Spinal cord (tissue), 10 donors: ENCODE results near the gene GNB1. TPM values are rescaled to one million over a fixed set of nuclear protein-coding genes. Genes with fewer than 3 reads are reported as not detected.

Source experiments
- DNase-seq, 6 donors: peaks; one replicate each; pipeline versions ENCODE4 v3.0.0 to v3.0.0-alpha.2; 2013 to 2015; ENCODE audit warnings: low spot score in 6 of 6, low read depth in 4 of 6
- H3K27ac ChIP-seq: one replicate; pipeline ENCODE4 v1.5.1; 2013; ENCODE audit warnings: low read depth, low read length, control low read depth
- H3K27me3 ChIP-seq: one replicate; pipeline ENCODE4 v1.6.1; 2013; ENCODE audit warnings: low read length; ENCODE audit not compliant: control insufficient read depth, insufficient read depth
- H3K36me3 ChIP-seq: one replicate; pipeline ENCODE4 v1.6.1; 2013; ENCODE audit warnings: low read length; ENCODE audit not compliant: control insufficient read depth, insufficient read depth
- H3K4me1 ChIP-seq: one replicate; pipeline ENCODE4 v1.6.1; 2013; ENCODE audit warnings: low read length; ENCODE audit not compliant: control insufficient read depth, insufficient read depth
- H3K4me3 ChIP-seq: one replicate; pipeline ENCODE4 v1.5.1; 2013; ENCODE audit warnings: low read depth, low read length, control low read depth
- H3K9me3 ChIP-seq: one replicate; pipeline ENCODE4 v1.6.1; 2013; ENCODE audit warnings: low read length; ENCODE audit not compliant: control insufficient read depth, insufficient read depth
- WGBS: methylation state at CpG from one replicate; pipeline ENCODE4 v1.1.5; 2013; ENCODE audit warnings: missing lambda C conversion rate; ENCODE audit not compliant: insufficient coverage; 5-methylcytosine and 5-hydroxymethylcytosine counted together
- polyA plus RNA-seq, 2 donors: library from polyadenylated mRNA; unstranded; fragments of 120-200 nt; gene quantifications; one replicate each; pipeline ENCODE4 v1.2.1, GENCODE V29; 2013; ENCODE audit not compliant: insufficient read length in 2 of 2
- total RNA-seq, 2 donors: library from RNA; depleted of rRNA in 1 of 2; stranded (reverse); fragments of 120-200 nt in 1 of 2; fragments of >200 nt in 1 of 2; gene quantifications; one replicate each; pipeline versions ENCODE4 v1.2.3 to v1.2.4, GENCODE V29; 2013 to 2014
- donor health status: healthy.

Gene GNB1
- total and polyA plus RNA-seq, 4 donors: 129 to 651 (median 436) TPM

- Histone ChIP-seq H3K4me3 (no peak overlapping the region), H3K27me3 (no peaks in the 10 kb centered on the region), H3K36me3 (no peaks in the 10 kb centered on the region), H3K4me1 (peaks cover 18% of the 10 kb centered on the region), H3K27ac (no peak overlapping the region), H3K9me3 (no peaks in the 10 kb centered on the region)
- WGBS: 62% methylated on average over 12 of the region's 16 CpGs
- DNase-seq: no peak
Observed at GRCh38 chr1:1899266-1899966, 8.5 kb upstream of the GNB1 start.

DNA sequence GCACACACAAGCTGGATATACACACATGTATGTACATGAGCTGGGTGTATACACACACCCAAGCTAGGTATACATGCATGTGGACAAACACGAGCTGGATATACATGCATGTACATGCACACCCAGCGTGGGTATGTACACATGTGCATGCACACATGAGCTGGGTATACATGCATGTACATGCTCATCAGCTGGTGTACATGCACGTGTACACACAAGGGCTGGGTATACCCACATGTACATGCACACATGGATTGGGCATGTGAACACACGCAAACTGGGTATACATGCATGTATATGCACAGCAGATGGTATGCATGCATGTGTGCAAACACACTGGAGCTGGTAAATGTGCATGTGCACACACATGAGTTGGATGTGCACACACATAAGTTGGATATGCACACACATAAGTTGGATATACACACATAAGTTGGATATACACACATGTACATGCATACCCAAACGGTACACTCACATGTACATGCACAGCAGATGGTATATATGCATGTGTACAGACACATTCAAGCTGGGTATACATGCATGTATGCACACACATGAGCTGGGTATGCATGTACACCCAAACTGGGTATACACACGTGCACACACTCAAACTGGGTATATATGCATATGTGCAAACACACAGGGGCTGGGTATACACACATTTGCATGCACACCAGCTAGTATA, 7.5 kb upstream of the GNB1 start:
- 93% methylated on average over 3 of the region's 6 CpGs for WGBS
- Histone ChIP-seq H3K4me1 (peaks cover 28% of the 10 kb centered on the region), H3K27me3 (no peaks in the 10 kb centered on the region)

GRCh38 chr1:1895456-1896336, 4.8 kb upstream of the GNB1 start:
- Histone ChIP-seq H3K4me1 (peaks cover 45% of the 10 kb centered on the region), H3K4me3 (no peak overlapping the region), H3K27ac (no peak overlapping the region), H3K27me3 (no peaks in the 10 kb centered on the region), H3K36me3 (peaks cover 17% of the 10 kb centered on the region), H3K9me3 (no peaks in the 10 kb centered on the region)
- WGBS: 85% methylated on average over 14 of the region's 14 CpGs
- no peak for DNase-seq

More for the DNA sequence above, 7.5 kb upstream of the GNB1 start:
- DNase-seq: no peak
- no peak overlapping the region for H3K4me3 ChIP-seq
- H3K9me3 ChIP-seq: no peaks in the 10 kb centered on the region
- no peak overlapping the region for H3K27ac ChIP-seq
- peaks cover 4% of the 10 kb centered on the region for H3K36me3 ChIP-seq

DNA sequence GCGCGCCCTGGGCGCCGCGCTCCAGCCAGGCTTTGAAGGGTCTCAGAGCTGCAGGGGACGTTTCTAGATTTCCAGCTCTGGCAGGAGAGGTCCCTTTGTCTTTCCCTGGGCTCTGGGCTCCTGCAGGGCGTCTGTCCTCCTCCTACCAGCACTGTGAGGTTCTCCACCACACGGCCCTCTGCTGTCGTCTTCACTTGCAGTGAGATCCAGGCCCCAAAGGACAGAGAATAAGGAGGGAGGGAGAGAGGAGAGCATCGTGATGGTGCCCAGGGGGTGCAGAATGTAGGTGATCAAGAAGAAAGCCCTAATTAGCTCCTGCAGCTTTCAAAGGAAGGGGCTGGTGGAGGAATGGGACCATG, 4.2 kb upstream of the GNB1 start:
- Histone ChIP-seq H3K36me3 (peaks cover 17% of the 10 kb centered on the region), H3K27ac (no peak overlapping the region)
- peak in 1 of 6 donors; percentile 38 for DNase-seq

GRCh38 chr1:1894354-1895059, 3.6 kb upstream of the GNB1 start:
- no peaks in the 10 kb centered on the region for H3K9me3 ChIP-seq
- DNase-seq: peak in 2 of 6 donors; percentile 17 to 44
- WGBS: 30% methylated on average over 13 of the region's 14 CpGs
- H3K4me1 ChIP-seq: peaks cover 42% of the 10 kb centered on the region
- H3K36me3 ChIP-seq: peaks cover 17% of the 10 kb centered on the region
- no peaks in the 10 kb centered on the region for H3K27me3 ChIP-seq
- H3K4me3 ChIP-seq: no peak overlapping the region
- H3K27ac ChIP-seq: no peak overlapping the region

More for the DNA sequence above, 4.2 kb upstream of the GNB1 start:
- H3K9me3 ChIP-seq: no peaks in the 10 kb centered on the region
- no peaks in the 10 kb centered on the region for H3K27me3 ChIP-seq
- 38% methylated on average over 6 of the region's 10 CpGs for WGBS
- H3K4me3 ChIP-seq: no peak overlapping the region
- H3K4me1 ChIP-seq: peaks cover 45% of the 10 kb centered on the region

DNA sequence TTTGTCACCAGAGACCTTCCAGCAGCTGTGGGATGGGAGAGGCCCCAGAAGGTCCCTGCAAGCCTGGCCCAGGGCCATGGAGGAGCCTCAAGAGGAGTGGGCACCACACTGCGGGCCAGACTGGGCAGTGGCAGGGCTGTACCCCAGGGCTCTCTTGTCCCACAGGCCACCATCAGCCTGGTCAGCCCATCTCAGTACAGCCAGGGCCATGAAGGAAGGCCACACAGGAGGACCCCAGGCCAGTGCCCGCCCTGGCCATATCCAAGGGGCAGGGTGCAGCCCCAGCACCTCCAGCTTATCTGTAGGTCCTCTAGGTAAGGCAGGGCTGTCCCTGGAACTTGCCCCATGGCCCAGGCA, 3.1 kb upstream of the GNB1 start:
- Histone ChIP-seq H3K27ac (no peak overlapping the region), H3K4me3 (no peak overlapping the region), H3K27me3 (no peaks in the 10 kb centered on the region), H3K36me3 (peaks cover 17% of the 10 kb centered on the region), H3K9me3 (no peaks in the 10 kb centered on the region), H3K4me1 (peaks cover 44% of the 10 kb centered on the region)
- no peak for DNase-seq
- WGBS: 90% methylated on average over 2 of the region's 2 CpGs

DNA sequence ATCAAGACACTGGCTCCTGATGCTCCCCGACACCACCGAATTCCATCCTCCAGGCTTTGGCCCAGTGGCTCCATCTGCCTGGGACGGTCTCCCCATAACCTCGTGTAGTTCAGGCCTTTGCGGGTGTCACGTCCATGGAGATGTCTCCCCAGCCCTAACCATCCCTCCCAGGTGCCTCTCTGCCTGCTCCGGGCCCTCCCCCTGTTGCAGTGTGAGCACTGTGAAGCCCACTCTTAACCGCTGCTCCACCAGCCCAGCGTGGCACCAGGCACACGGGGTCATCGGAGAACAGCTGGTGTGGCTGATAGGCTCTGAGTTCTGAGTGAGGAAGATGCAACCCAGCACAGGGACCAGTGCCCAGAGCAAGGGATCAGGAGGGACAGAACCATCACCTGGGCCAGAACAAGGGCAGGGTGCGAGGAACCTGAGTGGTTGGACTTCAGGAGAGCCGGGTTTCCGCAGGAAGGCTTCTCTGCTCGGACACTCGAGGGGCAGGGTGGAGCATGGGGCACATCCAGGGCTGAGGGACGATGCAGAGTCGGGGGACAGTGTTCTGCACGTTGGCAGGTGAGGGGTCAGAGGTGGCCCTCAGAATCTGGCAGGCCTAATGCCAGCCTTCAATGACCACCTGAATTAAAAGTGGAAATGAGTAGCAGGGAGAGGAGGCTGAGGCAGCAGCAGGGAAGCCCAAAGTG, 2.6 kb upstream of the GNB1 start:
- no peak overlapping the region for H3K27ac ChIP-seq
- H3K36me3 ChIP-seq: peaks cover 17% of the 10 kb centered on the region
- H3K9me3 ChIP-seq: no peaks in the 10 kb centered on the region
- WGBS: 91% methylated on average over 19 of the region's 19 CpGs
- peaks cover 49% of the 10 kb centered on the region for H3K4me1 ChIP-seq
- no peak overlapping the region for H3K4me3 ChIP-seq
- H3K27me3 ChIP-seq: no peaks in the 10 kb centered on the region
- DNase-seq: no peak

GRCh38 chr1:1892763-1893120, 1.9 kb upstream of the GNB1 start:
- Histone ChIP-seq H3K27me3 (no peaks in the 10 kb centered on the region), H3K9me3 (no peaks in the 10 kb centered on the region), H3K4me1 (peaks cover 54% of the 10 kb centered on the region), H3K27ac (no peak overlapping the region), H3K4me3 (no peak overlapping the region), H3K36me3 (peaks cover 17% of the 10 kb centered on the region)
- no CpG with 5 or more reads among the region's 7 CpGs for WGBS
- DNase-seq: no peak
